Hepatocyte (in vitro differentiated cells): ENCODE data around the gene ACSL3. TPM values are rescaled to one million over a fixed set of nuclear protein-coding genes. Genes with fewer than 3 reads are reported as not detected.

ENCODE experiments used
- DNase-seq: peaks from one replicate; pipeline ENCODE4 v3.0.0-alpha.2; 2016; ENCODE audit warnings: low spot score
- H2AFZ ChIP-seq: fragments of 200-600 bp; sonication (generic); 2 replicates; pipeline ENCODE4 v1.6.0; 2016; ENCODE audit warnings: antibody characterized with exemption, mild to moderate bottlenecking
- H3K27ac ChIP-seq: fragments of 200-600 bp; sonication (generic); 2 replicates; pipeline ENCODE4 v1.5.1; 2016; ENCODE audit warnings: mild to moderate bottlenecking
- H3K27me3 ChIP-seq: fragments of 200-600 bp; sonication (generic); 2 replicates; pipeline ENCODE4 v1.6.1; 2016
- H3K36me3 ChIP-seq: fragments of 200-600 bp; sonication (generic); replicated peaks from 2 replicates; pipeline ENCODE4 v1.5.1; 2016; ENCODE audit warnings: low read depth; ENCODE audit not compliant: insufficient read depth
- H3K4me1 ChIP-seq: fragments of 200-600 bp; sonication (generic); 2 replicates; pipeline ENCODE4 v1.5.1; 2016; ENCODE audit warnings: mild to moderate bottlenecking, moderate library complexity; ENCODE audit not compliant: insufficient read depth
- H3K4me2 ChIP-seq: fragments of 200-600 bp; sonication (generic); 2 replicates; pipeline ENCODE4 v1.6.0; 2016
- H3K4me3 ChIP-seq: fragments of 200-600 bp; sonication (generic); 2 replicates; pipeline ENCODE4 v1.5.1; 2016; ENCODE audit warnings: mild to moderate bottlenecking
- H3K79me2 ChIP-seq: fragments of 200-600 bp; sonication (generic); 2 replicates; pipeline ENCODE4 v1.6.0; 2017; ENCODE audit warnings: mild to moderate bottlenecking
- H3K9me2 ChIP-seq: fragments of 200-600 bp; sonication (generic); replicated peaks from 2 replicates; pipeline ENCODE4 v1.6.0; 2017; ENCODE audit warnings: mild to moderate bottlenecking; ENCODE audit not compliant: insufficient read depth
- H3K9me3 ChIP-seq: fragments of 200-600 bp; sonication (generic); 2 replicates; pipeline ENCODE4 v1.5.1; 2016; ENCODE audit warnings: low read depth, mild to moderate bottlenecking
- H4K20me1 ChIP-seq: fragments of 200-600 bp; sonication (generic); 2 replicates; pipeline ENCODE4 v1.6.0; 2016; ENCODE audit warnings: mild to moderate bottlenecking; ENCODE audit not compliant: insufficient read depth, poor library complexity, severe bottlenecking
- EZH2 ChIP-seq: fragments of 200-600 bp; sonication (generic); IDR thresholded peaks from 2 replicates; pipeline ENCODE4 v1.6.1; 2016; ENCODE audit warnings: antibody characterized with exemption, mild to moderate bottlenecking, borderline replicate concordance
- EZH2phosphoT487 ChIP-seq: fragments of 200-600 bp; sonication (generic); IDR thresholded peaks from one replicate; pipeline ENCODE4 v1.6.1; 2018; ENCODE audit warnings: antibody characterized with exemption, mild to moderate bottlenecking, low read depth, moderate library complexity; ENCODE audit not compliant: unreplicated experiment, severe bottlenecking
- WGBS: methylation state at CpG from one replicate; pipeline ENCODE4 v1.1.6; 2016; ENCODE audit warnings: low lambda C conversion rate; ENCODE audit errors: missing lambda C conversion rate; 5-methylcytosine and 5-hydroxymethylcytosine counted together
- polyA plus RNA-seq: library from polyadenylated mRNA; unstranded; fragments of >200 nt; fragmentation: Nextera tagmentation; extraction: Ambion mirVana; gene quantifications from 2 replicates; pipeline ENCODE4 v1.2.1, GENCODE V29; 2016
- total RNA-seq: library from RNA; depleted of rRNA; stranded (reverse); fragments of >200 nt; gene quantifications from 2 replicates; pipeline ENCODE4 v1.2.3, GENCODE V29; 2014
- TF ChIP-seq, protein P1 (sequence below): fragments of 200-600 bp; sonication (generic); IDR thresholded peaks from 2 replicates; pipeline ENCODE4 v1.5.1; 2016; ENCODE audit warnings: antibody characterized with exemption, mild to moderate bottlenecking; ENCODE audit not compliant: poor library complexity

Gene ACSL3
- total and polyA plus RNA-seq, 2 experiments from 2014 or later = 82.1 to 133 TPM

DNA sequence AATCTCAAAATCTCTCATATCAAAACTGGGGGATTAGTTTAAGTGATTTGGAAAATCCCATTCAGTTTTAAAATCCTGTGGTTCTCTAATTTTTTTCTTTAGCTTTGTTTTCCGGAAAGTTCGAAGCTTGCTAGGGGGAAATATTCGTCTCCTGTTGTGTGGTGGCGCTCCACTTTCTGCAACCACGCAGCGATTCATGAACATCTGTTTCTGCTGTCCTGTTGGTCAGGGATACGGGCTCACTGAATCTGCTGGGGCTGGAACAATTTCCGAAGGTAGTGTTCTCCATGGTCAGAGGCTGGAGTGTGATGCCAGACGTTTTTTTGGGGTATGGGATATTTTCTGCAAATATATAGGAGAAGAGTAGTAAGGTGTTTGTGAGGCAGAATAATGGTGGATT is 66.1 kb downstream of the ACSL3 start:
- TF ChIP-seq EZH2 (no peak), EZH2phosphoT487 (no peak)
- TF ChIP-seq, protein P1, sequence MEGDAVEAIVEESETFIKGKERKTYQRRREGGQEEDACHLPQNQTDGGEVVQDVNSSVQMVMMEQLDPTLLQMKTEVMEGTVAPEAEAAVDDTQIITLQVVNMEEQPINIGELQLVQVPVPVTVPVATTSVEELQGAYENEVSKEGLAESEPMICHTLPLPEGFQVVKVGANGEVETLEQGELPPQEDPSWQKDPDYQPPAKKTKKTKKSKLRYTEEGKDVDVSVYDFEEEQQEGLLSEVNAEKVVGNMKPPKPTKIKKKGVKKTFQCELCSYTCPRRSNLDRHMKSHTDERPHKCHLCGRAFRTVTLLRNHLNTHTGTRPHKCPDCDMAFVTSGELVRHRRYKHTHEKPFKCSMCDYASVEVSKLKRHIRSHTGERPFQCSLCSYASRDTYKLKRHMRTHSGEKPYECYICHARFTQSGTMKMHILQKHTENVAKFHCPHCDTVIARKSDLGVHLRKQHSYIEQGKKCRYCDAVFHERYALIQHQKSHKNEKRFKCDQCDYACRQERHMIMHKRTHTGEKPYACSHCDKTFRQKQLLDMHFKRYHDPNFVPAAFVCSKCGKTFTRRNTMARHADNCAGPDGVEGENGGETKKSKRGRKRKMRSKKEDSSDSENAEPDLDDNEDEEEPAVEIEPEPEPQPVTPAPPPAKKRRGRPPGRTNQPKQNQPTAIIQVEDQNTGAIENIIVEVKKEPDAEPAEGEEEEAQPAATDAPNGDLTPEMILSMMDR = no peak
- H3K4me1 ChIP-seq = no peaks in the 10 kb centered on the region
- no peaks in the 10 kb centered on the region for H3K79me2 ChIP-seq
- no peak for DNase-seq
- no peak overlapping the region for H3K4me3 ChIP-seq
- WGBS = 87% methylated on average over 9 of the region's 9 CpGs
- H2AFZ ChIP-seq = no peak overlapping the region
- no peaks in the 10 kb centered on the region for H3K9me2 ChIP-seq
- no peaks in the 10 kb centered on the region for H3K27me3 ChIP-seq
- no peaks in the 10 kb centered on the region for H3K36me3 ChIP-seq
- no peak overlapping the region for H3K4me2 ChIP-seq
- H3K9me3 ChIP-seq = no peaks in the 10 kb centered on the region
- H4K20me1 ChIP-seq = no peaks in the 10 kb centered on the region
- no peak overlapping the region for H3K27ac ChIP-seq

DNA sequence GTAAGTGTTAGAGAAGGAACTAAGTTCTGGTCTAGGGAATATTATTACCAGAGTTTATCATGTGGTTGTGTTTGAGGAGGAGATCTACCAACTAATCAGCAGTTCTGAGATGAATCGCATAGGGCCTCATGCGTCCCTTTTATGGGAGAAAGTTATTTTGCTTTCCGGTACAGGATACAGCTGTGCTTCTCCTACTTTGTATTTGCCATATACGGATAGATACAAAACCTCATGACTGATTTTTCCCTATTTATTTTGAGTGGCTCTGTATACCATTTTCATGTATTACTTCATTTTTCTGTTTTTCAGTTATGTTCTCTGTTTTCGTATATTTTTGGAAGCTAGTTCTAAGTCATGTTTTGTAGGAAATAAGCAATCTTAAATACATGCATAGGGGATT is 66.8 kb downstream of the ACSL3 start:
- 87% methylated on average over 5 of the region's 5 CpGs for WGBS
- H2AFZ ChIP-seq = no peak overlapping the region
- no peaks in the 10 kb centered on the region for H3K9me2 ChIP-seq

DNA sequence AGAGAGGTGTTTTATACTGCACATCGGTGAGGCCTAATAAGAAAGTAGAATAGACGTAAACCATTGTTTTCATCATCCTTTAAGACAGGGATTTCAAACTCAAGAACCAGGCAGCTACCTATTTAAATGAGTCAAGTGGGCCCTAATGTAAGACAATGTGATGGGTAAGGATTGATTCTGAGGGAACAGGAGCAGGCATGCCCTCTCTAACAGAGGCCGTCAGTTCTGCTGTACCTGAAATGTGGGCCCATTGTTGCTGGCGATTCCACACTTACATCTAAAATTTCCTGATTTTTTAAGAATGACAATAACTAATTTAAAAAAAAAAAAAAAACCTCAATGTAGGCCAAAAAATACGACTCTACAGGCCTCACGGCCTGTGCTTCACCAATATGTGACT is 67.5 kb downstream of the ACSL3 start:
- no peaks in the 10 kb centered on the region for H3K36me3 ChIP-seq
- H3K4me1 ChIP-seq = no peaks in the 10 kb centered on the region
- H3K9me2 ChIP-seq = no peaks in the 10 kb centered on the region
- no peak for TF ChIP-seq EZH2phosphoT487
- TF ChIP-seq, protein P1 = no peak
- no peak overlapping the region for H3K27ac ChIP-seq
- no peaks in the 10 kb centered on the region for H4K20me1 ChIP-seq
- no peak for DNase-seq
- no peak overlapping the region for H3K4me2 ChIP-seq
- H3K9me3 ChIP-seq = no peaks in the 10 kb centered on the region
- no peaks in the 10 kb centered on the region for H3K79me2 ChIP-seq
- H2AFZ ChIP-seq = no peak overlapping the region
- H3K27me3 ChIP-seq = no peaks in the 10 kb centered on the region
- no peak overlapping the region for H3K4me3 ChIP-seq
- WGBS = 96% methylated on average over 6 of the region's 6 CpGs

More for the DNA sequence above, 66.8 kb downstream of the ACSL3 start:
- H3K27ac ChIP-seq = no peak overlapping the region
- no peaks in the 10 kb centered on the region for H4K20me1 ChIP-seq
- no peaks in the 10 kb centered on the region for H3K27me3 ChIP-seq
- DNase-seq = no peak
- no peaks in the 10 kb centered on the region for H3K36me3 ChIP-seq
- no peaks in the 10 kb centered on the region for H3K9me3 ChIP-seq
- no peak overlapping the region for H3K4me2 ChIP-seq
- no peaks in the 10 kb centered on the region for H3K79me2 ChIP-seq
- H3K4me3 ChIP-seq = no peak overlapping the region
- H3K4me1 ChIP-seq = no peaks in the 10 kb centered on the region
- TF ChIP-seq EZH2phosphoT487 (no peak), EZH2 (no peak)
- TF ChIP-seq, protein P1 = no peak

DNA sequence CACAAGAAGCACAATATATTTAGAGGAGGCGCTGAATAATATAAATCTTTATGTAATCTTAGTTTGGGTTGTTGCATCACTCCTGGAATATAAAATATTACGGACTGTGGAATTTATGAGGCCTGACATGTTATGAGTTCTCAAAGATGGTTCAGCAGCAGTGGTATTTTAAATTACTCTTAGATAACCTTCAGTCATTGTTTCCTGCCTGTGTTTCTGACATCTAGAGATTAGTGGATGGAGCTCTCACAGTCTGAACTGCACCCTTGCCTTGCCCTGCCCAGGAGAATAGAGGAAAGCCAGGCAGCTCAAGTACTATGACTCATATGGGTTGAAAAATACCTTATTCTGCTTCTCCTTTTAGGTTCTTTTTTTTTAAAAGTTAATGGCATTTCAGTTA is 70.0 kb downstream of the ACSL3 start:
- Histone ChIP-seq H3K9me2 (no peaks in the 10 kb centered on the region), H3K4me3 (no peak overlapping the region), H3K9me3 (no peaks in the 10 kb centered on the region), H3K79me2 (no peaks in the 10 kb centered on the region), H2AFZ (no peak overlapping the region), H3K27ac (no peak overlapping the region), H3K4me2 (no peak overlapping the region), H3K4me1 (no peaks in the 10 kb centered on the region), H3K27me3 (no peaks in the 10 kb centered on the region), H4K20me1 (no peaks in the 10 kb centered on the region), H3K36me3 (no peaks in the 10 kb centered on the region)
- TF ChIP-seq EZH2 (no peak), EZH2phosphoT487 (no peak)
- TF ChIP-seq, protein P1 = no peak
- DNase-seq = no peak
- WGBS = 84% methylated on average over 2 of the region's 2 CpGs
